ENCODE data around the gene LLGL2. TPM values are rescaled to one million over a fixed set of nuclear protein-coding genes. Genes with fewer than 3 reads are reported as not detected.

Gene LLGL2
- total RNA-seq, 2 donors from 2014 or later = 21.4 to 34.1 TPM

GRCh38 chr17:75604034-75604695 is 78.7 kb downstream of the LLGL2 start:
- Mint-ChIP-seq H3K4me1 (ENCODE audit: low read depth in 2 of 2) (peaks cover 3 to 6% of the 10 kb centered on the region in 2 donors), H3K27ac (no peak overlapping the region), H3K36me3 (no peaks in the 10 kb centered on the region), H3K9me3 (no peaks in the 10 kb centered on the region), H3K27me3 (no peaks in the 10 kb centered on the region), H3K4me3 (no peak overlapping the region)
- ATAC-seq (no peak), DNase-seq (ENCODE audit: low spot score) (no peak)

GRCh38 chr17:75605790-75606189 is 80.3 kb downstream of the LLGL2 start:
- DNase-seq (ENCODE audit: low spot score) = no peak
- ATAC-seq = no peak
- no peak overlapping the region for H3K4me3 Mint-ChIP-seq
- no peak overlapping the region for H3K27ac Mint-ChIP-seq
- peaks cover 3 to 6% of the 10 kb centered on the region in 2 donors for H3K4me1 Mint-ChIP-seq (ENCODE audit: low read depth in 2 of 2)
- H3K36me3 Mint-ChIP-seq = no peaks in the 10 kb centered on the region
- no peaks in the 10 kb centered on the region for H3K27me3 Mint-ChIP-seq
- no peaks in the 10 kb centered on the region for H3K9me3 Mint-ChIP-seq

DNA sequence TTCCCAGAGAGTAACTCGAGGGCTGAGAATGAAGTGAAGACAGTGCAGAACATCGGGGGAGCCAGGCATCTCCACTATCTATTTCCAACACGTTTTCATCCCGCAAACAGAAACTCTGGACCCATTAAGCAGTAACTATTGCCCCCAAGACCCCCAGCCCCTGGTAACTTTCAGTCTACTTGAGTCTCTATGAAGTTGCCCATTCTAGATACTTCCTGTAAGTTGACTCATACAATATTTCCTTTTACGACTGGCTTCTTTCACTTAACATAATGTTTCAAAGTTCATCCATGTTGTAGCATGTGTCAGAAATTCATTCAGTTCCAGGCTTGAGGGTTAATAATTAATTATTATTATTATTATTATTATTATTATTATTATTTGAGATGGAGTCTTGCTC is 81.6 kb downstream of the LLGL2 start:
- H3K27ac Mint-ChIP-seq = no peak overlapping the region
- no peaks in the 10 kb centered on the region for H3K27me3 Mint-ChIP-seq
- ATAC-seq = no peak
- peaks cover 0 to 6% of the 10 kb centered on the region in 2 donors for H3K4me1 Mint-ChIP-seq (ENCODE audit: low read depth in 2 of 2)
- DNase-seq (ENCODE audit: low spot score) = no peak
- H3K36me3 Mint-ChIP-seq = no peaks in the 10 kb centered on the region
- no peaks in the 10 kb centered on the region for H3K9me3 Mint-ChIP-seq
- H3K4me3 Mint-ChIP-seq = no peak overlapping the region

- no peak overlapping the region for H3K27ac Mint-ChIP-seq
- no peak for ATAC-seq
- H3K9me3 Mint-ChIP-seq = no peaks in the 10 kb centered on the region
- no peak overlapping the region for H3K4me3 Mint-ChIP-seq
- H3K36me3 Mint-ChIP-seq = no peaks in the 10 kb centered on the region
- H3K4me1 Mint-ChIP-seq (ENCODE audit: low read depth in 2 of 2) = peaks cover 0 to 6% of the 10 kb centered on the region in 2 donors
- no peak for DNase-seq (ENCODE audit: low spot score)
- no peaks in the 10 kb centered on the region for H3K27me3 Mint-ChIP-seq
These were observed 84.8 kb downstream of the LLGL2 start for GRCh38 chr17:75610103-75610984.

DNA sequence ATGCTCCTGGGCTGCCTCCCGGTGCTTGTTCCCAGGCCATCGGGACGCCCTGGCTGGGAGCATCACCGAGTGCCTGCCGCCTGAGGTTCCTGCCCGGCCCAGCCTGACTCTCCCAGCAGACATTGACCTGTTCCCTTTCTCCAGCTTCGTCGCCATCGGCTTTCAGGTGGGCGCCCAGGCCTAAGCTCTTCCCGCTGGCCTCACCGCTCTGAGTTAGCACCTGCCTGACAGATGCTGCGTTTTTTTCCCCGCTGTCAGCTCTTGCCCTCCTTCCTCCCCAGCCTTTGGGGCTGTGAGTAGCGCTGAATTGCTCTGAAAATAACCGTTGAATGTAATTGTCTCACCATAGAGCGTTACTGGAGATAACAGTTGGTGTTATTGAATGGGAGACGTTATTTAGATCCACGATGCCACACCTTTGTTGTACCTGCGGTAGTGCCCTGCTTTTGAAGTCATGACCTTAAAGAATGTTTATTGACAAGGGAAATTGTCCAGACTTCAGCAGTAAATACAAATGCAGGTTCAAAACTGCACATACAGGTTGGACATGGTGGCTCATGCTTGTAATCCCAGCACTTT is 86.4 kb downstream of the LLGL2 start:
- no peaks in the 10 kb centered on the region for H3K27me3 Mint-ChIP-seq
- no peak overlapping the region for H3K4me3 Mint-ChIP-seq
- no peaks in the 10 kb centered on the region for H3K9me3 Mint-ChIP-seq
- H3K4me1 Mint-ChIP-seq (ENCODE audit: low read depth in 2 of 2) = peaks cover 0 to 3% of the 10 kb centered on the region in 2 donors
- H3K36me3 Mint-ChIP-seq = no peaks in the 10 kb centered on the region
- ATAC-seq = no peak
- no peak overlapping the region for H3K27ac Mint-ChIP-seq
- DNase-seq (ENCODE audit: low spot score) = no peak

DNA sequence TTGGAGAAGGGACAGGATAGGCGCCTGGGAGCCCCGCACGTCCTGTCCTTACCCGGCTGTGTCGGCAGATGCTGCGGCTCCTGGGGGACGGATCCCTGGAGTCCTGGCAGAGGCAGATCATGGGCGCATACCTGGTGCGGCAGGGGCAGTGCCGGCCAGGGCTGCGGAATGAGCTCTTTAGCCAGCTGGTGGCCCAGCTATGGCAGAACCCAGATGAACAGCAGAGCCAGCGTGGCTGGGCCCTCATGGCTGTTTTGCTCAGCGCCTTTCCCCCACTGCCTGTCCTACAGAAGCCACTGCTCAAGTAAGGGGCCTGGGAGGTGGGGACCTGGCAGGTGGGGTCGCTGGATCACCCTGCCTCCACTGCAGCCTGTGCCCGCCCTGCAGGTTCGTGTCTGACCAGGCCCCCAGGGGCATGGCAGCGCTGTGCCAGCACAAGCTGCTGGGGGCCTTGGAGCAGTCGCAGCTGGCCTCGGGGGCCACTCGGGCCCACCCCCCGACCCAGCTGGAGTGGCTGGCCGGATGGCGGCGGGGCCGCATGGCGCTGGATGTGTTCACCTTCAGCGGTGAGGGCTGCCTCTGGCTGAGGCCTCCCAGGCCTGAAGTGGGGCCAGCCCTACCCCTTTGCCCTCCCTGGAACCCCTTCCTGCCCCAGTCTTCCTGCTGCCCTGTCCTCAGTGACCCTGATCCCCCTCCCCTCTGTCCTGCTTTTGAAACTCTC is 87.6 kb downstream of the LLGL2 start:
- Mint-ChIP-seq H3K27ac (no peak overlapping the region), H3K4me1 (ENCODE audit: low read depth in 2 of 2) (no peaks in the 10 kb centered on the region)

DNA sequence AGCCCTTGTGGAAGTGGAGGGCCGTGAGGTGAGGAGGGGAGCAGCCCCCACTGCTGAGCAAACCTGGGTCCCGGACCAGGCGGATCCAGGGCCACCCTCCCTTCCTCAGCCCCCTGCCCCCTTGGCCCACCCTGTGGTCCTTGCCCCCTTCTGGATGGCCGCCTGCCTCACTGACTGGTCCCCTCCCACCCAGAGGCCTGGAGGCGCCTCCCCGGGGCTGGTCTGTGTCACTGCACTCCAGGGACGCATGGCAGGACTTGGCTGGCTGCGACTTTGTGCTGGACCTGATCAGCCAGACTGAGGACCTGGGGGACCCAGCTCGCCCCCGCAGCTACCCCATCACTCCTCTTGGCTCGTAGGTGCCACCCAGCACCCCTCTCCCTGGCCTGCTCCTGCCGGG is 88.5 kb downstream of the LLGL2 start:
- H3K27ac Mint-ChIP-seq = no peak overlapping the region

More for the DNA sequence above, 87.6 kb downstream of the LLGL2 start:
- Mint-ChIP-seq H3K4me3 (no peak overlapping the region), H3K9me3 (no peaks in the 10 kb centered on the region), H3K36me3 (no peaks in the 10 kb centered on the region), H3K27me3 (no peaks in the 10 kb centered on the region)
- DNase-seq (ENCODE audit: low spot score) (no peak), ATAC-seq (peak in 1 of 2 donors; percentile 21)

GRCh38 chr17:75614556-75615270 is 89.2 kb downstream of the LLGL2 start:
- H3K4me3 Mint-ChIP-seq = no peak overlapping the region
- H3K27ac Mint-ChIP-seq = no peak overlapping the region
- ATAC-seq = no peak
- no peak for DNase-seq (ENCODE audit: low spot score)
- H3K27me3 Mint-ChIP-seq = no peaks in the 10 kb centered on the region
- H3K36me3 Mint-ChIP-seq = no peaks in the 10 kb centered on the region
- no peaks in the 10 kb centered on the region for H3K4me1 Mint-ChIP-seq (ENCODE audit: low read depth in 2 of 2)
- H3K9me3 Mint-ChIP-seq = no peaks in the 10 kb centered on the region

More for the DNA sequence above, 88.5 kb downstream of the LLGL2 start:
- no peak overlapping the region for H3K4me3 Mint-ChIP-seq
- no peaks in the 10 kb centered on the region for H3K9me3 Mint-ChIP-seq
- no peaks in the 10 kb centered on the region for H3K36me3 Mint-ChIP-seq
- ATAC-seq (no peak), DNase-seq (ENCODE audit: low spot score) (no peak)
- H3K27me3 Mint-ChIP-seq = no peaks in the 10 kb centered on the region
- no peaks in the 10 kb centered on the region for H3K4me1 Mint-ChIP-seq (ENCODE audit: low read depth in 2 of 2)

GRCh38 chr17:75615301-75615700 is 89.8 kb downstream of the LLGL2 start:
- H3K27ac Mint-ChIP-seq = no peak overlapping the region
- ATAC-seq = no peak
- H3K4me3 Mint-ChIP-seq = no peak overlapping the region
- H3K9me3 Mint-ChIP-seq = no peaks in the 10 kb centered on the region
- H3K36me3 Mint-ChIP-seq = no peaks in the 10 kb centered on the region
- H3K4me1 Mint-ChIP-seq (ENCODE audit: low read depth in 2 of 2) = no peaks in the 10 kb centered on the region
- DNase-seq (ENCODE audit: low spot score) = no peak
- no peaks in the 10 kb centered on the region for H3K27me3 Mint-ChIP-seq

- no peaks in the 10 kb centered on the region for H3K27me3 Mint-ChIP-seq
- H3K4me3 Mint-ChIP-seq = no peak overlapping the region
- H3K36me3 Mint-ChIP-seq = no peaks in the 10 kb centered on the region
- no peak overlapping the region for H3K27ac Mint-ChIP-seq
- no peaks in the 10 kb centered on the region for H3K4me1 Mint-ChIP-seq (ENCODE audit: low read depth in 2 of 2)
- DNase-seq (ENCODE audit: low spot score) (no peak), ATAC-seq (no peak)
- no peaks in the 10 kb centered on the region for H3K9me3 Mint-ChIP-seq
These were observed 91.1 kb downstream of the LLGL2 start for GRCh38 chr17:75616521-75617122.

DNA sequence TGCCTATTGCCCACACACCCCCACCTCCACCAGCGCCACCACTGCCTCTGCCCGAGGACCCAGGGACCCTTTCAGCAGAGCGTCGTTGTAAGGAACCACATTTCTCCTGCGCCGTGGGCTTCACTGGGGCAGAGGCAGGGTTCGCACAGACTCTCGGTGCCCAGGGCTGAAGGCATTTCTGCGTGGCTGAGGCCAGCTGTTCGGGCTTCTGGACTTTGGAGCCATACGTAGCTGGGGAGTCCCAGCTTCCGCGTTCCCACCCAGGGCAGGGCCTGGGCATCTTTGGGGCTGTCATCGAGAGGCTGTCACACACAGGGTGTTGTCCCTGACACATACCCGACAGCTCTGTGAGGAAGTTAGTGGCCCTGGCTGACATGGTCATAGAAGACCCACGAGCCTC is 91.7 kb downstream of the LLGL2 start:
- H3K4me1 Mint-ChIP-seq (ENCODE audit: low read depth in 2 of 2) = no peaks in the 10 kb centered on the region
- no peaks in the 10 kb centered on the region for H3K27me3 Mint-ChIP-seq
- no peaks in the 10 kb centered on the region for H3K36me3 Mint-ChIP-seq
- H3K4me3 Mint-ChIP-seq = no peak overlapping the region
- no peaks in the 10 kb centered on the region for H3K9me3 Mint-ChIP-seq
- no peak for ATAC-seq
- H3K27ac Mint-ChIP-seq = no peak overlapping the region
- DNase-seq (ENCODE audit: low spot score) = no peak

- H3K27ac Mint-ChIP-seq = no peak overlapping the region
These were observed 92.2 kb downstream of the LLGL2 start for GRCh38 chr17:75617675-75618074.

More at GRCh38 chr17:75617675-75618074, 92.2 kb downstream of the LLGL2 start:
- H3K9me3 Mint-ChIP-seq = no peaks in the 10 kb centered on the region
- ATAC-seq (no peak), DNase-seq (ENCODE audit: low spot score) (no peak)
- H3K4me3 Mint-ChIP-seq = no peak overlapping the region
- H3K36me3 Mint-ChIP-seq = no peaks in the 10 kb centered on the region
- H3K27me3 Mint-ChIP-seq = no peaks in the 10 kb centered on the region
- peaks cover 0 to 1% of the 10 kb centered on the region in 2 donors for H3K4me1 Mint-ChIP-seq (ENCODE audit: low read depth in 2 of 2)

All from natural killer cell treated with Interleukin-12 subunit alpha and Interleukin-12 subunit beta and Interleukin-15 and Interleukin-18, amount 100 ng/mL, for 72 hours (primary cell).